Activated CD4-positive, alpha-beta T cell treated with anti-CD3 and anti-CD28 coated beads, Interleukin-2, amount 10 ng/mL, durations not matched to agents 24 days and 14 days (primary cell): ENCODE results near the gene SLC16A2. TPM values are rescaled to one million over a fixed set of nuclear protein-coding genes. Genes with fewer than 3 reads are reported as not detected.

Experiments used
- DNase-seq: peaks from one replicate; pipeline ENCODE4 v3.0.0; 2022
- H3K27ac Mint-ChIP-seq: one replicate; pipeline ENCODE4 v1.8.0; 2022; ENCODE audit warnings: mild to moderate bottlenecking, mixed read lengths
- H3K27me3 Mint-ChIP-seq: one replicate; pipeline ENCODE4 v1.8.0; 2022; ENCODE audit warnings: mixed read lengths
- H3K36me3 Mint-ChIP-seq: one replicate; pipeline ENCODE4 v1.8.0; 2022; ENCODE audit warnings: low read depth, mild to moderate bottlenecking, mixed read lengths
- H3K4me1 Mint-ChIP-seq: one replicate; pipeline ENCODE4 v1.8.0; 2021; ENCODE audit warnings: mixed read lengths
- H3K4me3 Mint-ChIP-seq: one replicate; pipeline ENCODE4 v1.8.0; 2022; ENCODE audit warnings: mild to moderate bottlenecking, moderate library complexity, mixed read lengths
- H3K9me3 Mint-ChIP-seq: one replicate; pipeline ENCODE4 v1.8.0; 2021; ENCODE audit warnings: mixed read lengths
- intact Hi-C: fragments of 100-400 bp; cut with micrococcal nuclease; formaldehyde crosslinking; loops from one replicate; pipeline ENCODE4 v1.15.1; 2023
- total RNA-seq: library from RNA; stranded (reverse); gene quantifications from 2 replicates; pipeline ENCODE4 v1.2.3, GENCODE V29; 2022

Gene SLC16A2
- 0.40 and 0.58 TPM in 2 replicates for total RNA-seq

GRCh38 chrX:74421036-74421739 lies at the start of gene SLC16A2:
Gene SLC16A2, plus strand, starts transcription at chrX:74421493. Its CDS starts 145 bp downstream, at chrX:74421638.
- intact Hi-C loops: no loop called here
- H3K27ac Mint-ChIP-seq: peak within 1 kb of the TSS; percentile 56
- peak; percentile 63 for DNase-seq

GRCh38 chrX:74372272-74372671 lies 49.0 kb upstream of the SLC16A2 start:
- DNase-seq: no peak
- Mint-ChIP-seq H3K27ac (no peak overlapping the region), H3K9me3 (no peaks in the 10 kb centered on the region), H3K4me3 (no peak overlapping the region), H3K4me1 (no peaks in the 10 kb centered on the region), H3K27me3 (peaks cover 6% of the 10 kb centered on the region), H3K36me3 (no peaks in the 10 kb centered on the region)
- intact Hi-C loops: no loop called here

More at GRCh38 chrX:74421036-74421739, at the start of gene SLC16A2:
- Mint-ChIP-seq H3K4me3 (peak within 1 kb of the TSS; percentile 80), H3K9me3 (no peaks in the 10 kb centered on the region), H3K36me3 (no peaks in the 10 kb centered on the region), H3K27me3 (peaks cover 40% of the 10 kb centered on the region), H3K4me1 (peaks cover 6% of the 10 kb centered on the region)

- no peak for DNase-seq
- no peak overlapping the region for H3K4me3 Mint-ChIP-seq
- intact Hi-C loops: no loop called here
- no peaks in the 10 kb centered on the region for H3K4me1 Mint-ChIP-seq
- no peaks in the 10 kb centered on the region for H3K36me3 Mint-ChIP-seq
- no peak overlapping the region for H3K27ac Mint-ChIP-seq
- H3K9me3 Mint-ChIP-seq: no peaks in the 10 kb centered on the region
- H3K27me3 Mint-ChIP-seq: peaks cover 6% of the 10 kb centered on the region
Measured at GRCh38 chrX:74377282-74377681, 44.0 kb upstream of the SLC16A2 start.

- Mint-ChIP-seq H3K36me3 (no peaks in the 10 kb centered on the region), H3K4me1 (peaks cover 2% of the 10 kb centered on the region), H3K27me3 (peaks cover 3% of the 10 kb centered on the region), H3K9me3 (no peaks in the 10 kb centered on the region), H3K27ac (no peak overlapping the region), H3K4me3 (no peak overlapping the region)
- peak; percentile 81 for DNase-seq
- intact Hi-C loops: loop anchor here (1.0 to 5.0 kb wide), 2 partner anchors 155 to 168 kb away; no protein-coding TSS in a partner anchor
Measured at GRCh38 chrX:74382613-74383012, 38.7 kb upstream of the SLC16A2 start.

GRCh38 chrX:74383611-74384010 lies 37.7 kb upstream of the SLC16A2 start:
- peak; percentile 61 for DNase-seq
- H3K27ac Mint-ChIP-seq: no peak overlapping the region
- H3K4me1 Mint-ChIP-seq: peaks cover 2% of the 10 kb centered on the region
- no peak overlapping the region for H3K4me3 Mint-ChIP-seq
- H3K27me3 Mint-ChIP-seq: peaks cover 3% of the 10 kb centered on the region
- no peaks in the 10 kb centered on the region for H3K36me3 Mint-ChIP-seq
- intact Hi-C loops: loop anchor here (1.0 to 5.0 kb wide), 2 partner anchors 154 to 167 kb away; no protein-coding TSS in a partner anchor
- no peaks in the 10 kb centered on the region for H3K9me3 Mint-ChIP-seq

- Mint-ChIP-seq H3K4me3 (no peak overlapping the region), H3K27me3 (peaks cover 8% of the 10 kb centered on the region), H3K27ac (no peak overlapping the region), H3K4me1 (no peaks in the 10 kb centered on the region), H3K36me3 (no peaks in the 10 kb centered on the region), H3K9me3 (no peaks in the 10 kb centered on the region)
- intact Hi-C loops: no loop called here
- no peak for DNase-seq
Measured at GRCh38 chrX:74389016-74389722, 32.1 kb upstream of the SLC16A2 start.

GRCh38 chrX:74395556-74395955 lies 25.7 kb upstream of the SLC16A2 start:
- Mint-ChIP-seq H3K4me1 (no peaks in the 10 kb centered on the region), H3K27me3 (peaks cover 3% of the 10 kb centered on the region), H3K27ac (no peak overlapping the region), H3K36me3 (no peaks in the 10 kb centered on the region), H3K4me3 (no peak overlapping the region), H3K9me3 (no peaks in the 10 kb centered on the region)
- intact Hi-C loops: no loop called here
- DNase-seq: no peak

- no peak for DNase-seq
- H3K4me1 Mint-ChIP-seq: no peaks in the 10 kb centered on the region
- H3K4me3 Mint-ChIP-seq: no peak overlapping the region
- H3K27me3 Mint-ChIP-seq: peaks cover 1% of the 10 kb centered on the region
- no peaks in the 10 kb centered on the region for H3K36me3 Mint-ChIP-seq
- H3K27ac Mint-ChIP-seq: no peak overlapping the region
- intact Hi-C loops: no loop called here
- H3K9me3 Mint-ChIP-seq: no peaks in the 10 kb centered on the region
Measured at GRCh38 chrX:74405973-74406489, 15.3 kb upstream of the SLC16A2 start.

- H3K36me3 Mint-ChIP-seq: no peaks in the 10 kb centered on the region
- H3K27ac Mint-ChIP-seq: no peak overlapping the region
- no peaks in the 10 kb centered on the region for H3K4me1 Mint-ChIP-seq
- no peaks in the 10 kb centered on the region for H3K27me3 Mint-ChIP-seq
- DNase-seq: no peak
- intact Hi-C loops: no loop called here
- H3K9me3 Mint-ChIP-seq: no peaks in the 10 kb centered on the region
- H3K4me3 Mint-ChIP-seq: no peak overlapping the region
Measured at GRCh38 chrX:74408304-74408703, 13.0 kb upstream of the SLC16A2 start.

GRCh38 chrX:74419864-74420195 lies 1.5 kb upstream of the SLC16A2 start:
- Mint-ChIP-seq H3K4me3 (peak overlapping the region; percentile 61), H3K27me3 (peaks cover 40% of the 10 kb centered on the region)

GRCh38 chrX:74420196-74421035 lies 877 bp upstream of the SLC16A2 start:
- H3K36me3 Mint-ChIP-seq: no peaks in the 10 kb centered on the region
- intact Hi-C loops: no loop called here
- peak; percentile 54 for DNase-seq
- H3K9me3 Mint-ChIP-seq: no peaks in the 10 kb centered on the region
- H3K4me1 Mint-ChIP-seq: peaks cover 6% of the 10 kb centered on the region
- H3K4me3 Mint-ChIP-seq: peak overlapping the region; percentile 80
- H3K27me3 Mint-ChIP-seq: peaks cover 40% of the 10 kb centered on the region
- peak overlapping the region; percentile 56 for H3K27ac Mint-ChIP-seq

More at GRCh38 chrX:74419864-74420195, 1.5 kb upstream of the SLC16A2 start:
- intact Hi-C loops: no loop called here
- Mint-ChIP-seq H3K9me3 (no peaks in the 10 kb centered on the region), H3K4me1 (peaks cover 6% of the 10 kb centered on the region), H3K36me3 (no peaks in the 10 kb centered on the region), H3K27ac (no peak overlapping the region)
- no peak for DNase-seq

GRCh38 chrX:74421740-74422352 lies 553 bp downstream of the SLC16A2 start:
- Mint-ChIP-seq H3K36me3 (no peaks in the 10 kb centered on the region), H3K27me3 (peaks cover 37% of the 10 kb centered on the region), H3K4me3 (peak overlapping the region; percentile 45), H3K9me3 (no peaks in the 10 kb centered on the region), H3K27ac (no peak overlapping the region), H3K4me1 (peaks cover 6% of the 10 kb centered on the region)
- no peak for DNase-seq
- intact Hi-C loops: no loop called here

GRCh38 chrX:74422576-74423288 lies 1.4 kb downstream of the SLC16A2 start:
- intact Hi-C loops: no loop called here
- peak; percentile 45 for DNase-seq

More at GRCh38 chrX:74422576-74423288, 1.4 kb downstream of the SLC16A2 start:
- Mint-ChIP-seq H3K27me3 (peaks cover 34% of the 10 kb centered on the region), H3K4me3 (peak overlapping the region; percentile 45), H3K36me3 (no peaks in the 10 kb centered on the region), H3K4me1 (peaks cover 6% of the 10 kb centered on the region), H3K27ac (no peak overlapping the region), H3K9me3 (no peaks in the 10 kb centered on the region)
